Glomerular endothelial cell (primary cell): ENCODE measurements around the gene RXRA. TPM values are rescaled to one million over a fixed set of nuclear protein-coding genes. Genes with fewer than 3 reads are reported as not detected.

Experiments
- DNase-seq: peaks from one replicate; pipeline ENCODE4 v3.0.0-alpha.2; 2011; ENCODE audit warnings: low read depth, low spot score; ENCODE audit errors: extremely low read depth
- total RNA-seq: library from RNA; depleted of rRNA; stranded (reverse); fragments of >200 nt; gene quantifications from 2 replicates; pipeline ENCODE4 v1.2.3, GENCODE V29; 2015

The RXRA gene
- total RNA-seq, 1 donor from 2014 or later, result 29.2 TPM

GRCh38 chr9:134365115-134365596 lies 38.9 kb downstream of the RXRA start:
- no peak for DNase-seq

- no peak for DNase-seq
Measured at GRCh38 chr9:134365791-134366222, 39.6 kb downstream of the RXRA start.

- no peak for DNase-seq
Measured at GRCh38 chr9:134366223-134367031, 40.2 kb downstream of the RXRA start.

GRCh38 chr9:134367061-134367460 lies 40.8 kb downstream of the RXRA start:
- no peak for DNase-seq

GRCh38 chr9:134367791-134368490 lies 41.7 kb downstream of the RXRA start:
- no peak for DNase-seq

GRCh38 chr9:134368571-134368970 lies 42.3 kb downstream of the RXRA start:
- no peak for DNase-seq

- DNase-seq, result no peak
Measured at GRCh38 chr9:134369416-134370212, 43.4 kb downstream of the RXRA start.

- no peak for DNase-seq
Measured at GRCh38 chr9:134370213-134370492, 43.9 kb downstream of the RXRA start.

GRCh38 chr9:134370638-134371037 lies 44.4 kb downstream of the RXRA start:
- no peak for DNase-seq

GRCh38 chr9:134371731-134372130 lies 45.5 kb downstream of the RXRA start:
- DNase-seq, result no peak

- no peak for DNase-seq
Measured at GRCh38 chr9:134372581-134373267, 46.5 kb downstream of the RXRA start.

GRCh38 chr9:134373269-134373668 lies 47.0 kb downstream of the RXRA start:
- DNase-seq, result no peak

GRCh38 chr9:134373953-134374300 lies 47.7 kb downstream of the RXRA start:
- no peak for DNase-seq

- DNase-seq, result no peak
Measured at GRCh38 chr9:134374301-134375010, 48.2 kb downstream of the RXRA start.

GRCh38 chr9:134375011-134375390 lies 48.7 kb downstream of the RXRA start:
- DNase-seq, result no peak

- DNase-seq, result no peak
Measured at GRCh38 chr9:134375430-134376385, 49.5 kb downstream of the RXRA start.

- no peak for DNase-seq
Measured at GRCh38 chr9:134376386-134377142, 50.3 kb downstream of the RXRA start.

GRCh38 chr9:134377143-134377484 lies 50.9 kb downstream of the RXRA start:
- DNase-seq, result no peak

- no peak for DNase-seq
Measured at GRCh38 chr9:134377976-134378375, 51.7 kb downstream of the RXRA start.
